Activated T-helper 17 cell treated with anti-CD3 and anti-CD28 coated beads, Interleukin-2, amount 50 U/mL, for 72 hours (primary cell): ENCODE results near the gene TRAPPC14. TPM values are rescaled to one million over a fixed set of nuclear protein-coding genes. Genes with fewer than 3 reads are reported as not detected.

Experiments used
- ATAC-seq: fragments of 150-1000 bp; cut with Tn5 transposase; replicated peaks from 2 replicates; pipeline ENCODE4 v1.10.0; 2021; ENCODE audit warnings: mild to moderate bottlenecking, moderate library complexity
- H3K27ac Mint-ChIP-seq: one replicate; pipeline ENCODE4 v1.8.0; 2022; ENCODE audit warnings: mixed read lengths
- H3K27me3 Mint-ChIP-seq: one replicate; pipeline ENCODE4 v1.8.0; 2022; ENCODE audit warnings: mixed read lengths
- H3K36me3 Mint-ChIP-seq: one replicate; pipeline ENCODE4 v1.8.0; 2022; ENCODE audit warnings: low read depth, mild to moderate bottlenecking, mixed read lengths
- H3K4me1 Mint-ChIP-seq: one replicate; pipeline ENCODE4 v1.8.0; 2022; ENCODE audit warnings: mixed read lengths
- H3K4me3 Mint-ChIP-seq: one replicate; pipeline ENCODE4 v1.8.0; 2022; ENCODE audit warnings: mild to moderate bottlenecking, mixed read lengths
- H3K9me3 Mint-ChIP-seq: one replicate; pipeline ENCODE4 v1.8.0; 2022; ENCODE audit warnings: mixed read lengths
- total RNA-seq, 2 donors: library from RNA; stranded (reverse); gene quantifications; one replicate each; pipeline ENCODE4 v1.2.3, GENCODE V29; 2022

The TRAPPC14 gene
- total RNA-seq, 2 donors from 2014 or later = 15.4 to 22.1 TPM

DNA sequence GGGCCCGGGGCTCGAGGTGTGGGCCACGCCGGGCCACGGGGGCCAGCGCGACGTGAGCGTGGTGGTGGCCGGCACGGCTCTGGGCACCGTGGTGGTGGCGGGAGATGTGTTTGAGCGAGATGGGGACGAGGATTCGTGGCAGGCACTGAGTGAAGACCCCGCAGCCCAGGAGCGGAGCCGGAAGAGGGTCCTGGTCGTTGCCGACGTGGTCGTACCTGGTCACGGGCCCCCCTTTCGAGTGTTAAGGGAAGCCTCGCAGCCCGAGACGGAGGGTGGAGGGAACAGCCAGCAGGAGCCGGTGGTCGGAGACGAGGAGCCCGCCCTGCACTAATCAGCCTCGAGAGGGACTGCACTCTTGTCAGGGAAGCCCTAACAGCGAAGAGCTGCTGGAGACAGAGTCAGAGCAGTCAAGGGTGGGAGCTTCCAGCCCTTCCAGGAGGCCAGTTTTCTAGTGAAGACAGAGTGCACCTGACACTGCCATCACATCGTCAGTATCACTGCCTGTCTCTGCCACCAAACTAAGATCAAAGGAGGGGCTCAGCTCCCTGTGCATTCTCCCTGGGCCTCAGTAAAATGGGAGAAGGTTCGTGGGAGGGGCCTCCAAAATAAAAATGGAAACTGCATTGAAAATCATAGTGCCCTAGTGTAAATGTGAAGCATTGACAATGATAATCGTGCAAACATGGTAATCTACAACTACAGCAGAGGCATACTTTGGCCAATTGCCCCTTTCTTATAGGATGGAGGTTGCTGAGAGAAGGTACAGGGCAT lies 30.5 kb downstream of the TRAPPC14 start:
- H3K4me3 Mint-ChIP-seq = peak overlapping the region; percentile 98
- H3K36me3 Mint-ChIP-seq = peaks cover 19% of the 10 kb centered on the region
- no peaks in the 10 kb centered on the region for H3K27me3 Mint-ChIP-seq
- no peak overlapping the region for H3K27ac Mint-ChIP-seq
- H3K4me1 Mint-ChIP-seq = peaks cover 5% of the 10 kb centered on the region
- no peaks in the 10 kb centered on the region for H3K9me3 Mint-ChIP-seq
- no peak for ATAC-seq

DNA sequence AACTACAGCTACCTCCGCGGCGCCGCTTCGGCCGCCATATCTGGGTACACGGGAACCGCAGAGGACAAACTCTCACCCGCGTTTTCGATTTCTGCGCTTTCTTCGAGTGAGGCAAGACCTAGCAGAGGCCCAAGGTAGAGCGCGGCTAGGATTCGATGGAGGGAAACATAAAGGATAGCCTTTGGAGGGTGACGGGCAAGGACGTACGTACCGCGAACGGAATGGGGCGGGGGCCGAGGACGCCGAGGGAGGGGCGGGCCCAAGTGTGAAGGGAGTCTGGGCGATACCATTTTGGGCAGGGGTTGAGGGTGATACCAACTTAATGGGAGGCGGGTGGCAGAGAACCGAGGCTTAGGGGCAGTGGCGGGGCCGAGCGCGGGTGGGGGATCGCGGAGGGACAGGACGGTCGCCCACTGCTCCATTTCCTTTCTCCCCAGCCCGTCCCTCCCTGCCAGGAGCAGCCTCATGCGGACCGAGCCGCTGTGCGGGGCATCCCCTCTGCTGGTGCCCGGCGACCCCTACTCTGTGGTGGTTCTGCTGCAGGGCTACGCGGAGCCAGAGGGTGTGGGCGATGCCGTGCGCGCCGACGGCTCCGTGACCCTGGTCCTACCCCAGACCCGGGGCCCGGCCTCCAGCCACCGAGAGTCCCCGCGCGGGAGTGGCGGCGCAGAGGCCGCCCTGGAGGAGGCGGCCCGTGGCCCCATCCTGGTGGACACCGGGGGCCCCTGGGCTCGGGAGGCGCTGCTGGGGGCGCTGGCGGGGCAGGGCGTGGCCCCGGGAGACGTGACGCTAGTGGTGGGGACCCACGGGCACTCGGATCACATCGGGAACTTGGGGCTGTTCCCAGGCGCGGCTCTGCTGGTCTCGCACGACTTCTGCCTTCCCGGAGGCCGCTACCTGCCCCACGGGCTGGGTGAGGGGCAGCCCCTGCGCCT lies 31.3 kb downstream of the TRAPPC14 start, which contains the start of gene MBLAC1:
Gene MBLAC1, plus strand, starts transcription at position 37 of the 935 bp plus-strand sequence. Its CDS starts 429 bp downstream, at position 466.
- ATAC-seq = peak; percentile 81
- Mint-ChIP-seq H3K4me1 (peaks cover 5% of the 10 kb centered on the region), H3K36me3 (peaks cover 27% of the 10 kb centered on the region), H3K9me3 (no peaks in the 10 kb centered on the region), H3K4me3 (peak within 1 kb of the TSS; percentile 98), H3K27me3 (no peaks in the 10 kb centered on the region), H3K27ac (peak within 1 kb of the TSS; percentile 98)

DNA sequence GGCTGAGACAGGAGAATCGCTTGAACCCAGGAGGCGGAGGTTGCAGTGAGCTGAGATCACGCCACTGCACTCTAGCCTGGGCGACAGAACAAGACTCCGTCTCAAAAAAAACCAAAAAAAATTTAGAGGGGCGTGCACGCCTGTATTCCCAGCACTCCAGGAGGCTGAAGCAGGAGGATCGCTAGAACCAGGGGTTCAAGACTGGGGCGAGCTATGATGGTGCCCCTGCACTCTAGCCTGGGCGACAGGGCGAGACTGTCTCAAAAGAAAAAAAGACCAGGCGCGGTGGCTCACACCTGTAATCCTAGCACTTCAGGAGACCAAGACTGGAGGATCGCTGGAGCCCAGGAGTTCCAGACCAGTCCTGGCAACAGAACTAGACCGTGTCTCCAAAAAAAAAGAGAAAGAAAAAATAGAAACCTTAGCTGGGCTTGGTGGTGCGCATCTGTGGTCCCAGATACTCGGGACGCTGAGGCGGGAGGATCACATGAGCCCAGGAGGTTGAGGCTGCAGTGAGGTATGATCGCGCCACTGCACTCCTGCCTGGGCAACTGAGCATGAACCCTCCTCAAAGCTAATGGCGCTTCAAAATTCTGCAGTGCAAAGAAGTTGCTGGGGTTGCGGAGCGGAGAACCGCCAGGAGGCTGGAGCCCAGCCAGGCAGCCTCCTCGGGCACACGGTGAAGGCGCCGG lies 32.1 kb downstream of the TRAPPC14 start:
- Mint-ChIP-seq H3K4me1 (peaks cover 5% of the 10 kb centered on the region), H3K4me3 (peak overlapping the region; percentile 98), H3K27ac (peak overlapping the region; percentile 98), H3K9me3 (no peaks in the 10 kb centered on the region), H3K27me3 (no peaks in the 10 kb centered on the region), H3K36me3 (peaks cover 29% of the 10 kb centered on the region)
- peak; percentile 43 for ATAC-seq

DNA sequence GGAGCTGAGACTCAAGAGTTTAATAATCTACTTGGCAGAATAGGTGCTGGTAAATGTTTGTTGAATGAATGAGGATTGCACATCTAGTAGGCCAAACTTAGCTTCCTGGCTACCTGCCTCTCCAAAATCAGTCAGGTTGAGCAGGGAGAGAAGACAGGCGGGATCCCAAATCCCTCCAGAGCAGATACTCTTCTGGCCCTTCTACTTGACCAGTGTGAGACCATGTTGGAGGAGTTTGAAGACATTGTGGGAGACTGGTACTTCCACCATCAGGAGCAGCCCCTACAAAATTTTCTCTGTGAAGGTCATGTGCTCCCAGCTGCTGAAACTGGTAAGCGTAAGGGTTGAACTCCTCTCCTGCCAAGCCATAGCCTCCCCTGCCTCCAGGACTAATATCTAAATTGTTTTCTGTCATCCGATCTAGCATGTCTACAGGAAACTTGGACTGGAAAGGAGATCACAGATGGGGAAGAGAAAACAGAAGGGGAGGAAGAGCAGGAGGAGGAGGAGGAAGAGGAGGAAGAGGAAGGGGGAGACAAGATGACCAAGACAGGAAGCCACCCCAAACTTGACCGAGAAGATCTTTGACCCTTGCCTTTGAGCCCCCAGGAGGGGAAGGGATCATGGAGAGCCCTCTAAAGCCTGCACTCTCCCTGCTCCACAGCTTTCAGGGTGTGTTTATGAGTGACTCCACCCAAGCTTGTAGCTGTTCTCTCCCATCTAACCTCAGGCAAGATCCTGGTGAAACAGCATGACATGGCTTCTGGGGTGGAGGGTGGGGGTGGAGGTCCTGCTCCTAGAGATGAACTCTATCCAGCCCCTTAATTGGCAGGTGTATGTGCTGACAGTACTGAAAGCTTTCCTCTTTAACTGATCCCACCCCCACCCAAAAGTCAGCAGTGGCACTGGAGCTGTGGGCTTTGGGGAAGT lies 34.0 kb downstream of the TRAPPC14 start:
- Mint-ChIP-seq H3K27ac (peak overlapping the region; percentile 78), H3K27me3 (no peaks in the 10 kb centered on the region), H3K4me1 (peaks cover 5% of the 10 kb centered on the region), H3K9me3 (no peaks in the 10 kb centered on the region), H3K36me3 (peaks cover 33% of the 10 kb centered on the region), H3K4me3 (peak overlapping the region; percentile 98)
- ATAC-seq = no peak

DNA sequence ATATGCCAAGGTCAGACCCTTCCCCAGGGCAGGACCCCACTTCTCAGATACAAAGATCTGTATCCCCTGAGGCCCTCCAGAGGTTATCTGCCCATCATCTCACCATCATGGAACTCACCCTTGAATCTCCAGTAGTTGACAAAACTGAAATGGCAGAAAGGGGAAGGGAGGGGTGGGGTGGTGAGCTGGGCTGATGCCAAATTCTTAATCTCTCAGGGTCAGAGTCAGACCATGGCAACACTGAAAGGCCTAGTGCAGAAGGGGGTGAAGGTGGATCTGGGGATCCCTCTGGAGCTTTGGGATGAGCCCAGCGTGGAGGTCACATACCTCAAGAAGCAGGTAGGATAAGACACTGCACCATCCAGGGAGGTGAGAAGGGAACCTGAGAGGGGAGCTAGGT lies 36.0 kb downstream of the TRAPPC14 start:
- Mint-ChIP-seq H3K4me1 (peaks cover 5% of the 10 kb centered on the region), H3K9me3 (no peaks in the 10 kb centered on the region), H3K27ac (no peak overlapping the region), H3K27me3 (no peaks in the 10 kb centered on the region), H3K4me3 (no peak overlapping the region), H3K36me3 (peaks cover 44% of the 10 kb centered on the region)
- no peak for ATAC-seq

DNA sequence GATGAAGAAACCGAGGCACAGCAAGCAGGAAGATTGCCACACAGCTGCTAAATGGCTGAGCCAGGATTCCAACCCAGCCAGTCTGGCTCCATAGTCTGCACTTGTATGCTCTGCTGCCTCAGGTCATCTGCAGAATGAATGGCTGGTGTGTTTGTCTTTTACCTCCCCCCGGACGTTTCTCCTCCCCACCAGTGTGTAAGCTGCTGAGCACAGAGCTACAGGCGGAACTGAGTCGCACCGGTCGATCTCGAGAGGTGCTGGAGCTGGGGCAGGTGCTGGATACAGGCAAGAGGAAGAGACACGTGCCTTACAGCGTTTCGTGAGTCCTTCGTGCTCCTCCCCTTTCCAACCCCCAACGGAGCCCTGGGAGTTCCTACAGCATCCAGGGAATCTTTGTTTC lies 36.5 kb downstream of the TRAPPC14 start:
- Mint-ChIP-seq H3K4me3 (no peak overlapping the region), H3K36me3 (peaks cover 44% of the 10 kb centered on the region), H3K27ac (no peak overlapping the region), H3K9me3 (no peaks in the 10 kb centered on the region), H3K4me1 (peaks cover 5% of the 10 kb centered on the region), H3K27me3 (no peaks in the 10 kb centered on the region)
- ATAC-seq = no peak

DNA sequence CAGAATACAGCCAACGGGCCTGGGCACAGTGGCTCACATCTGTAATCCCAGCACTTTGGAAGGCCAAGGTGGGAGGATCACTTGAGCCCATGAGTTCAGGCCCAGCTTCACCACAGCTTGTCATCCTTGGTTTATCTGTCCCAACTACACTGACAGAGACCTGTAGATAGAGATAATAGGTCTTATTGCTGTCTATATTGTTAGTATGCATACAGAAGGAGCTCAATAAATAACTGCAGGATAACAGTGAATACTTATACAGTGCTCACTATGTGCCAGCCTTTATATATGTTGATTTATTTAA lies 37.8 kb downstream of the TRAPPC14 start:
- H3K27ac Mint-ChIP-seq = peak overlapping the region; percentile 100
- no peak for ATAC-seq
- H3K9me3 Mint-ChIP-seq = no peaks in the 10 kb centered on the region
- peaks cover 34% of the 10 kb centered on the region for H3K36me3 Mint-ChIP-seq
- peaks cover 10% of the 10 kb centered on the region for H3K4me1 Mint-ChIP-seq
- H3K27me3 Mint-ChIP-seq = no peaks in the 10 kb centered on the region
- peak overlapping the region; percentile 92 for H3K4me3 Mint-ChIP-seq

DNA sequence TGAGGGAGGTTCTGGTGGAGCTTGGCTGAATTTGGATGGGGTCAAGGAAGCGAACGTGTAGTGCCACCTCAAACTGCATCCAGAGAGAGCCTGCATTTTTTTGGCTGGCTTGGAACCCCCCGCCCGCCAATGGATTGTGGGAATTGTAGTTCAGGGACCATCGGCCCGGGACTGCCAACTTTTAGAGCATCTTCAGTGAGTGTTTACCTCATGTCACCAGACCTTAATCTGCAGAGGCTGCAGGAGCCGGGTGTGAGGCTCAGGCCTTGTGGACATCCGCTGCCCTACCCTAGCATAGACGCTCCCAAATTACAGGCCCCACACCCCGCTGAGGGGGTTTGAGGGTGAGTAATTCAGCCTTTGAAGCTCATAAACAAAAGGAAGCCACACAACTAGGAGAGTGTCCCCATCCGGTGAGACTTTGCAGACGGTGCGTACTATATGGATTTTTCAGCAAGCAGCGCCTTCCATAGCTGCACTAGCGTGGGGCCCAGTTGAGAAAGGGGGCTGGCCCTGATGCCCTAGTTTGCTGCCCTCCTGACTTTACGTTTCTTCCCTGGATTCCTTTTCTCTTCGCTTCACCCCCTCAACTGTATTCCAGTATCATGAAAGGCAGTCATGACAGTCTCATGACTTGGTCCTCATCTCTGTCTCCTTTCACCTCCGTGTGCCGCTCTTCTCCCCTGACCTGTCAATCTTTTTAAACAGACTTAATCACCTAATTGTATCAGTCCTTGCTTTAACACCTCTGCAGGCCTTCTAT lies 38.4 kb downstream of the TRAPPC14 start:
- peak; percentile 70 for ATAC-seq
- H3K36me3 Mint-ChIP-seq = peaks cover 34% of the 10 kb centered on the region
- H3K4me3 Mint-ChIP-seq = peak overlapping the region; percentile 92
- H3K4me1 Mint-ChIP-seq = peaks cover 10% of the 10 kb centered on the region
- H3K27me3 Mint-ChIP-seq = no peaks in the 10 kb centered on the region
- no peaks in the 10 kb centered on the region for H3K9me3 Mint-ChIP-seq
- H3K27ac Mint-ChIP-seq = peak overlapping the region; percentile 100

DNA sequence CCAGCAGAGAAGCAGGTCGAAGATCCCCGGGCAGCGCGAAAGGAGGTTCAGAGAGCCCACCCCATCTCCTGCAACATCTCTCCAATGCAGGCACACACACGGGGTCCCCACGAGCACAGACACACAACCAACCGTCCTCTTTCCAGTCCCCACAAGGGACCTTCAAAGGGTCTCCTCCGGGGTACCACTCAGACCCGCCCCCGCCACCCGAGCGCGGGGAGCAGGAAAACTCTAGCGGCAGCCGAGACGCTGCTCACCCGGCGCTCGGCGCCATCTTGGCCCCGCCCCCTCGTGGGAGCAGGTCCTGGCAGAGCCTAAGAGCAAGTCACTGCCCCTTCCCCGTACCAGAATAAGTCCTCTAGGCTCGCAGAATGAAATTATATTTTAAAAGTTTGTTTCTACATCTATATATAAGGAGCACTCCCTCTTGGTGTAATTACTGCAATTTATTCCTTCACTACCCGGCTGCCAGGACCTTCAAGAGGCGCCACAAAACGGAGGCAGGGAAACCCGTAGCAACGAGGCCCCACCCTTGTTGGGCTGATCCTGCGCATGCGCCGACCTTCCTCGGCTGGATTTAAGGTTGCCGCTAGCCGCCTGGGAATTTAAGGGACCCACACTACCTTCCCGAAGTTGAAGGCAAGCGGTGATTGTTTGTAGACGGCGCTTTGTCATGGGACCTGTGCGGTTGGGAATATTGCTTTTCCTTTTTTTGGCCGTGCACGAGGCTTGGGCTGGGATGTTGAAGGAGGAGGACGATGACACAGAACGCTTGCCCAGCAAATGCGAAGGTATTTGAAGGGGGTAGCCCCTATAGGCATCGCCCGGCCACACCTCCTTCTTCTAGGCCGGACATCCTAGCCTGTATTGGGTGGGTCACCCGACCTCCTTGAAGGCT lies 39.2 kb downstream of the TRAPPC14 start, which contains the start of the genes CNPY4 and TAF6:
Gene CNPY4, plus strand, starts transcription at position 563 of the 898 bp plus-strand sequence. Its CDS starts 111 bp downstream, at position 674.
Gene TAF6, minus strand, starts transcription at position 287 of the 898 bp plus-strand sequence. CDS start 5,149 bp downstream, outside the sequence.
- Mint-ChIP-seq H3K9me3 (no peaks in the 10 kb centered on the region), H3K4me1 (peaks cover 5% of the 10 kb centered on the region), H3K27ac (peak within 1 kb of the TSS; percentile 100), H3K4me3 (peak within 1 kb of the TSS; percentile 92), H3K36me3 (peaks cover 28% of the 10 kb centered on the region), H3K27me3 (no peaks in the 10 kb centered on the region)
- ATAC-seq = peak; percentile 85

DNA sequence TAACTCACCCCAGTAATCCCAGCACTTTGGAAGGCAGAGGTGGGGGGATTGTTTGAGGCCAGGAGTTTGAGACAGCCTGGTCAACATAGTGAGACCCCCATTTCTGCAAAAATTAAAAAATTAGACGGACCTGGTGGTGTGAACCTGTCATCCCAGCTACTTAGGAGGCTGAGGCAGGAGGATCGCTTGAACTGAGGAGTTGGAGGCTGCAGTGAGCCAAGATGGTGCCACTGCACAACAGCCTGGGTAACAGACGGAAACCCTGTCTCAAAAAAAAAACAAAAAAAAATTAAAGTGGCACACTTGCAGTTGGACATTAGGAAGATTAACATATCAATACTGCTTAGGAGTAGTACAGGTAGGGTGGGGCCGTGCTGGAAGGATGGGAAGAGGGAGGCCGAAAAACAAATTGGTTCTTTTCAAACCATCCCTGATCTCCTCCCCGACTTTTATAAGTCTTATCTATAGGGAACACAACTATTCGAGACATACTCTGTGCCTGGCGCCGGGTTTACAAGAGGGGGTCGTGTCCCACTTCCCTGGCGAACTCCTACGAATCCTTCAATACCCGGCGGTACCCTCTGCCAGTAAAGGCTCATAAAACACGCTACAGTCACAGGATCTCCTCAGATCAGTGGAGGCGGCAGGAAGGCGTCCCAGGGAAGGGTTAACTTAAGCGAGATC lies 40.0 kb downstream of the TRAPPC14 start:
- Mint-ChIP-seq H3K4me1 (peaks cover 5% of the 10 kb centered on the region), H3K9me3 (no peaks in the 10 kb centered on the region), H3K27me3 (no peaks in the 10 kb centered on the region), H3K4me3 (peak overlapping the region; percentile 92), H3K36me3 (peaks cover 30% of the 10 kb centered on the region), H3K27ac (peak overlapping the region; percentile 100)
- no peak for ATAC-seq

DNA sequence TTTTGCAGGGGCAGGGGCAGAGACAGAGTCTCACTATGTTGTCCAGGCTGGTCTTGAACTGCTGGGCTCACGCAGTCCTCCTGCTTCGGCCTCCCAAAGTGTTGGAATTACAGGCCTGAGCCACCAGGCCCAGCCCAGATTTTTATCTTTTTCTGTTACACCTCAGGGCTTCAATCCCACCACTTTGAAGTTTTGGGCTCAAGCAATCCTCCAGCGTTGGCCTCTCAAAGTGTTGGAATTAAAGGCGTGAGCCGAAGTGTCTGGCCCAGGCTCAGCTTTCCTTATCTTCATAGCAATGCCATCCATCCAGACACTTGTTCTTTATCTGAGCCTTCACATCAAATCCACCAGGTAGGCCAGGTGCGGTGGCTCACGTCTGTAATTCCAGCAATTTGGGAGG lies 43.5 kb downstream of the TRAPPC14 start:
- Mint-ChIP-seq H3K27ac (no peak overlapping the region), H3K4me1 (peaks cover 5% of the 10 kb centered on the region), H3K9me3 (no peaks in the 10 kb centered on the region), H3K4me3 (no peak overlapping the region), H3K36me3 (peaks cover 52% of the 10 kb centered on the region), H3K27me3 (no peaks in the 10 kb centered on the region)
- ATAC-seq = no peak

DNA sequence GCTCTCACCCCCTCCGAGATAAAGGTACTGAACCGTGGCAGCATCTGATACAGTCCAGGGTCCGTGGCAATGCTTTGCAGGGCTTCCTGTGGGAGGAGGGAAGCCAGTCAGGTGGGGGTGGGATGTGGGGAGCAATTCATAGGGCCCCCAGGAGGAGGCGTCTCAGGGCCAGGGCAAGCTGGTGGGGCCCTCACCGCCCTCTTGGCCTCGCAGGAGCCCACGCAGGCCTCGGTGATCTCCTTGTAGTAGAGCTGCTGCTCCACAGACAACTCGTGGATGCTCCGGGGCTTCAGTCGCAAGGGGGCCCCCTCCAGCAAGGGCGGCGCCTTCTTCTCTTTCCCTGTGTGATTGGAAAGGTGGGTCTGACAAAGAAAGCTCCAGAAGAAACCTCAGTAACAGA lies 46.6 kb downstream of the TRAPPC14 start:
- no peak overlapping the region for H3K27ac Mint-ChIP-seq
- H3K27me3 Mint-ChIP-seq = no peaks in the 10 kb centered on the region
- peaks cover 69% of the 10 kb centered on the region for H3K36me3 Mint-ChIP-seq
- H3K4me3 Mint-ChIP-seq = no peak overlapping the region
- H3K9me3 Mint-ChIP-seq = no peaks in the 10 kb centered on the region
- ATAC-seq = no peak
- peaks cover 5% of the 10 kb centered on the region for H3K4me1 Mint-ChIP-seq
